GM19025 (cell line): ENCODE measurements around the gene USP5.
"Not testable (repeated sequence)": the region's sequence is repeated elsewhere in the genome, so short reads cannot be mapped to it uniquely, and the experiment has no call there.

ENCODE experiments used
- ATAC-seq: cut with Tn5 transposase; IDR thresholded peaks from one replicate; pipeline ENCODE4 v1.9.1; 2021; ENCODE audit warnings: mild to moderate bottlenecking, low read depth, moderate library complexity; ENCODE audit not compliant: unreplicated experiment

Gene USP5

GRCh38 chr12:6861391-6861790 lies 9.4 kb downstream of the USP5 start:
- no peak for ATAC-seq

GRCh38 chr12:6863033-6863432 lies 11.1 kb downstream of the USP5 start:
- no peak for ATAC-seq

- no peak for ATAC-seq
These were observed 11.8 kb downstream of the USP5 start for GRCh38 chr12:6863586-6864321.

GRCh38 chr12:6865307-6865706 lies 13.4 kb downstream of the USP5 start:
- not testable (repeated sequence) for ATAC-seq

- no peak for ATAC-seq
These were observed 14.4 kb downstream of the USP5 start for GRCh38 chr12:6866163-6866919.

GRCh38 chr12:6866920-6867412 lies 15.0 kb downstream of the USP5 start:
- ATAC-seq = peak; percentile 8

GRCh38 chr12:6867413-6868210 lies 15.7 kb downstream of the USP5 start, which contains the start of gene TPI1:
TPI1 (plus strand) TSS chr12:6867531; CDS start chr12:6867567, 36 bp downstream.
- peak; percentile 51 for ATAC-seq

- no peak for ATAC-seq
These were observed 16.5 kb downstream of the USP5 start for GRCh38 chr12:6868211-6869048.

- no peak for ATAC-seq
These were observed 17.4 kb downstream of the USP5 start for GRCh38 chr12:6869049-6870021.

GRCh38 chr12:6870304-6870703 lies 18.4 kb downstream of the USP5 start:
- ATAC-seq = not testable (repeated sequence)

GRCh38 chr12:6871052-6871957 lies 19.4 kb downstream of the USP5 start:
- no peak for ATAC-seq

GRCh38 chr12:6872073-6873048 lies 20.4 kb downstream of the USP5 start:
- peak; percentile 21 for ATAC-seq

- peak; percentile 70 for ATAC-seq
These were observed 21.4 kb downstream of the USP5 start, which contains the start of gene SPSB2 for GRCh38 chr12:6873094-6874014. SPSB2 (minus strand) TSS chr12:6873303; CDS start chr12:6872901, 402 bp downstream.

- not testable (repeated sequence) for ATAC-seq
These were observed 22.0 kb downstream of the USP5 start for GRCh38 chr12:6874015-6874368.

- ATAC-seq = not testable (repeated sequence)
These were observed 27.9 kb downstream of the USP5 start for GRCh38 chr12:6879824-6880223.
